Measurements from ENCODE around the gene CDR2. TPM values are rescaled to one million over a fixed set of nuclear protein-coding genes. Genes with fewer than 3 reads are reported as not detected.
A peak's percentile ranks its signal among the peaks of the same experiment; 100 is the strongest.

The CDR2 gene
- total and polyA plus RNA-seq, 2 of the 13 experiments (the other 11 are each of a cell fraction or from before 2014, with no cell fraction given), result 59.0 to 78.9 TPM

DNA sequence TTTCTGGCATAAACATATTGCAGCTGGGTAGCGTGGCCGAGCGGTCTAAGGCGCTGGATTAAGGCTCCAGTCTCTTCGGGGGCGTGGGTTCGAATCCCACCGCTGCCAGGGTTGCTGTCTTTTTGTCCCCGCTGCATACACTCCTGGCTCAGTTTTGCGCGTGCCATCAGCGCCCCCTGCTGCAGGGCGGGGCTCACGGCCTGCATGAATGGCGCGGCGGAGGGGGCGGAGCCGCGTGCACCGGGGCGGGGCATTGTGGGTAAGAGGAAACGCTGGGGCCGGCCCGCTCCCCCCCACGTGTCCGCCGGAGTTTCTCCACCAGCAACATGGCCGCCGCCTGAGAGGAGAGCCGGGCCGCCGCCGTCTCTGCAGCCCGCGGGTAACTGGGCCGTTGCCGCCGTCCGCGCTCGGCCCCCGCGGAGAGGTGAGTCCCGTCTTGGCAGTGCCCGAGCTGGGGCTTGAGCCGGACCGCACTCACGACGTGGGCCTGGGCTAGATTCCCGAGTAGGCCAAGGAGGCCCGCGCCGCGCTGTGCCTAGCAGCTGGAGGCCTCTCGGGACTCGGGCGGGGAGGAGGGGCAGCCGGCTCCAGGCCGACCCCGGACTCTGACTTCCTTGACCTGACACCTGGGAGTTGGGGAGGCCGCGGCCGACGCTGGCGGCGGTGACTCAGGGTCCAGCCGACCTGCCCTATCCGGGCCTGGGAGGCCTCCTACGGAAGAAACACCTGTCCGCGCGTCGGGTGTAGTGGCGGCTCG lies 77.1 kb downstream of the CDR2 start, which contains the start of gene POLR3E (continued):
- TF ChIP-seq FOXA3 (CRISPR knock-in tag; IDR thresholded peaks at IDR 0.05), result peak; percentile 87
- peak; percentile 41; the same call in 1 of the 2 replicates for TF ChIP-seq ZNF34 (CRISPR knock-in tag; IDR thresholded peaks at IDR 0.05; ENCODE audit: borderline replicate concordance)
- TF ChIP-seq NR2F6 (IDR thresholded peaks at IDR 0.05), result peak; percentile 73; the same call in 1 of the 2 replicates
- peak; percentile 89 for TF ChIP-seq NR2F6 (CRISPR knock-in tag; IDR thresholded peaks at IDR 0.05)
- TF ChIP-seq TCF7L2 (IDR thresholded peaks at IDR 0.05; ENCODE audit: low read depth, low read length), result no peak
- TF ChIP-seq HMGA1 (CRISPR knock-in tag; conservative IDR thresholded peaks at IDR 0.05), result no peak
- peak; percentile 84; the same call in 1 of the 2 replicates for TF ChIP-seq ISL2 (CRISPR knock-in tag; IDR thresholded peaks at IDR 0.05)
- TF ChIP-seq, protein P1, sequence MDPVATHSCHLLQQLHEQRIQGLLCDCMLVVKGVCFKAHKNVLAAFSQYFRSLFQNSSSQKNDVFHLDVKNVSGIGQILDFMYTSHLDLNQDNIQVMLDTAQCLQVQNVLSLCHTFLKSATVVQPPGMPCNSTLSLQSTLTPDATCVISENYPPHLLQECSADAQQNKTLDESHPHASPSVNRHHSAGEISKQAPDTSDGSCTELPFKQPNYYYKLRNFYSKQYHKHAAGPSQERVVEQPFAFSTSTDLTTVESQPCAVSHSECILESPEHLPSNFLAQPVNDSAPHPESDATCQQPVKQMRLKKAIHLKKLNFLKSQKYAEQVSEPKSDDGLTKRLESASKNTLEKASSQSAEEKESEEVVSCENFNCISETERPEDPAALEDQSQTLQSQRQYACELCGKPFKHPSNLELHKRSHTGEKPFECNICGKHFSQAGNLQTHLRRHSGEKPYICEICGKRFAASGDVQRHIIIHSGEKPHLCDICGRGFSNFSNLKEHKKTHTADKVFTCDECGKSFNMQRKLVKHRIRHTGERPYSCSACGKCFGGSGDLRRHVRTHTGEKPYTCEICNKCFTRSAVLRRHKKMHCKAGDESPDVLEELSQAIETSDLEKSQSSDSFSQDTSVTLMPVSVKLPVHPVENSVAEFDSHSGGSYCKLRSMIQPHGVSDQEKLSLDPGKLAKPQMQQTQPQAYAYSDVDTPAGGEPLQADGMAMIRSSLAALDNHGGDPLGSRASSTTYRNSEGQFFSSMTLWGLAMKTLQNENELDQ (CRISPR knock-in tag; IDR thresholded peaks at IDR 0.05; ENCODE audit: borderline replicate concordance), result peak; percentile 70; the same call in 1 of the 2 replicates
- peak; percentile 94 for TF ChIP-seq ZNF616 (CRISPR knock-in tag; IDR thresholded peaks at IDR 0.05; ENCODE audit: low read depth)
- TF ChIP-seq, protein P2, sequence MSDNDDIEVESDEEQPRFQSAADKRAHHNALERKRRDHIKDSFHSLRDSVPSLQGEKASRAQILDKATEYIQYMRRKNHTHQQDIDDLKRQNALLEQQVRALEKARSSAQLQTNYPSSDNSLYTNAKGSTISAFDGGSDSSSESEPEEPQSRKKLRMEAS (IDR thresholded peaks at IDR 0.05), result peak; percentile 98
- no peak for TF ChIP-seq ZNF841 (CRISPR knock-in tag; IDR thresholded peaks at IDR 0.05; ENCODE audit: borderline replicate concordance)
- peak; percentile 95 for TF ChIP-seq HES4 (CRISPR knock-in tag; IDR thresholded peaks at IDR 0.05; ENCODE audit: borderline replicate concordance)
- TF ChIP-seq CC2D1A (CRISPR knock-in tag; IDR thresholded peaks at IDR 0.05), result peak; percentile 97; the same call in 1 of the 2 replicates
- peak; percentile 88 for TF ChIP-seq ZSCAN22 (CRISPR knock-in tag; IDR thresholded peaks at IDR 0.05)
- TF ChIP-seq, protein P3, sequence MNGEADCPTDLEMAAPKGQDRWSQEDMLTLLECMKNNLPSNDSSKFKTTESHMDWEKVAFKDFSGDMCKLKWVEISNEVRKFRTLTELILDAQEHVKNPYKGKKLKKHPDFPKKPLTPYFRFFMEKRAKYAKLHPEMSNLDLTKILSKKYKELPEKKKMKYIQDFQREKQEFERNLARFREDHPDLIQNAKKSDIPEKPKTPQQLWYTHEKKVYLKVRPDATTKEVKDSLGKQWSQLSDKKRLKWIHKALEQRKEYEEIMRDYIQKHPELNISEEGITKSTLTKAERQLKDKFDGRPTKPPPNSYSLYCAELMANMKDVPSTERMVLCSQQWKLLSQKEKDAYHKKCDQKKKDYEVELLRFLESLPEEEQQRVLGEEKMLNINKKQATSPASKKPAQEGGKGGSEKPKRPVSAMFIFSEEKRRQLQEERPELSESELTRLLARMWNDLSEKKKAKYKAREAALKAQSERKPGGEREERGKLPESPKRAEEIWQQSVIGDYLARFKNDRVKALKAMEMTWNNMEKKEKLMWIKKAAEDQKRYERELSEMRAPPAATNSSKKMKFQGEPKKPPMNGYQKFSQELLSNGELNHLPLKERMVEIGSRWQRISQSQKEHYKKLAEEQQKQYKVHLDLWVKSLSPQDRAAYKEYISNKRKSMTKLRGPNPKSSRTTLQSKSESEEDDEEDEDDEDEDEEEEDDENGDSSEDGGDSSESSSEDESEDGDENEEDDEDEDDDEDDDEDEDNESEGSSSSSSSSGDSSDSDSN (CRISPR knock-in tag; IDR thresholded peaks at IDR 0.05), result peak; percentile 100
- TF ChIP-seq, protein P4, sequence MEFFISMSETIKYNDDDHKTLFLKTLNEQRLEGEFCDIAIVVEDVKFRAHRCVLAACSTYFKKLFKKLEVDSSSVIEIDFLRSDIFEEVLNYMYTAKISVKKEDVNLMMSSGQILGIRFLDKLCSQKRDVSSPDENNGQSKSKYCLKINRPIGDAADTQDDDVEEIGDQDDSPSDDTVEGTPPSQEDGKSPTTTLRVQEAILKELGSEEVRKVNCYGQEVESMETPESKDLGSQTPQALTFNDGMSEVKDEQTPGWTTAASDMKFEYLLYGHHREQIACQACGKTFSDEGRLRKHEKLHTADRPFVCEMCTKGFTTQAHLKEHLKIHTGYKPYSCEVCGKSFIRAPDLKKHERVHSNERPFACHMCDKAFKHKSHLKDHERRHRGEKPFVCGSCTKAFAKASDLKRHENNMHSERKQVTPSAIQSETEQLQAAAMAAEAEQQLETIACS (CRISPR knock-in tag; IDR thresholded peaks at IDR 0.05), result peak; percentile 30
- peak; percentile 63; the same call in 1 of the 2 replicates for TF ChIP-seq TBX3 (IDR thresholded peaks at IDR 0.05; ENCODE audit: borderline replicate concordance)
- peak; percentile 97 for TF ChIP-seq HDAC1 (CRISPR knock-in tag; IDR thresholded peaks at IDR 0.05)
- peak; percentile 69 for TF ChIP-seq HMG20A (CRISPR knock-in tag; IDR thresholded peaks at IDR 0.05; ENCODE audit: borderline replicate concordance)
- TF ChIP-seq NFKBIZ (CRISPR knock-in tag; IDR thresholded peaks at IDR 0.05), result no peak; the same call in none of the 2 replicates
- peak; percentile 99 for TF ChIP-seq TARDBP (CRISPR knock-in tag; IDR thresholded peaks at IDR 0.05)
- TF ChIP-seq STAT5B (CRISPR knock-in tag; IDR thresholded peaks at IDR 0.05), result no peak; the same call in none of the 2 replicates
- peak; percentile 32; the same call in 1 of the 2 replicates for TF ChIP-seq CHD2 (IDR thresholded peaks at IDR 0.05; ENCODE audit: low read depth, low read length)
- no peak for TF ChIP-seq ZNF10 (CRISPR knock-in tag; IDR thresholded peaks at IDR 0.05; ENCODE audit: borderline replicate concordance, low read depth)
- no peak; the same call in none of the 2 replicates for TF ChIP-seq RARA (CRISPR knock-in tag; IDR thresholded peaks at IDR 0.05)
- TF ChIP-seq NBN (conservative IDR thresholded peaks at IDR 0.05), result no peak
- TF ChIP-seq ZNF510 (CRISPR knock-in tag; IDR thresholded peaks at IDR 0.05; ENCODE audit: low read depth), result peak; percentile 99

All from HepG2 (cell line).